GM18951 (cell line): Measurements from ENCODE around the gene TCAP.

Experiments used
- POLR2A ChIP-seq: IDR thresholded peaks from 4 replicates; pipeline ENCODE4 v1.6.1; 2011; ENCODE audit warnings: mild to moderate bottlenecking; ENCODE audit not compliant: insufficient read length, insufficient read depth; ENCODE audit errors: extremely low read depth
- in situ Hi-C: fragments of 300-500 bp; cut with MboI; formaldehyde crosslinking; loops from one replicate; pipeline ENCODE4 v1.12.0; 2022; ENCODE audit warnings: low sequenced_read_pairs, mixed read lengths, inconsistent platforms; ENCODE audit not compliant: unreplicated experiment

TCAP gene

GRCh38 chr17:39664581-39665561 lies at the start of gene TCAP:
Gene TCAP, plus strand, starts transcription at chr17:39665349. Its CDS starts 11 bp downstream, at chr17:39665360.
- TF ChIP-seq POLR2A, result no peak
- in situ Hi-C loops, result no loop called here

DNA sequence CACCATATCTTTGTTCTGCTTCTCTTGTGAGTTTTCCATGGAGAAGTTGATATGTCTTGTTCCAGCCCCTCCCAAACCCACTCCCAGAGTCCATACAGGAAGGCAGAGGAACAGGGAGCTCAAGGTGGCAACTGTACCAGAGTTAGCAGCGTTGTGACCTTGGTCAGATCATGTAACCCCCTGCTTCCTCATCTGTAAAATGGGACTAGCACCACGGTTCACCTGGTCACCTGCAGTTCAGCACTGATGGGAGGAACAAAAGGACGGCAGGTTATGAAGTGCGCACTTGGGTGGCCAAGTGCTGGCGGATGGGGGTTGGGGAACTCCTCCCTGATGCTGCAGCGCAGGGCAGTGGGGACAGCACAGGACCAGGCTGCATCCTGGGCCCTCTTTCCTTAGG lies 49.7 kb upstream of the TCAP start:
- TF ChIP-seq POLR2A, result no peak

DNA sequence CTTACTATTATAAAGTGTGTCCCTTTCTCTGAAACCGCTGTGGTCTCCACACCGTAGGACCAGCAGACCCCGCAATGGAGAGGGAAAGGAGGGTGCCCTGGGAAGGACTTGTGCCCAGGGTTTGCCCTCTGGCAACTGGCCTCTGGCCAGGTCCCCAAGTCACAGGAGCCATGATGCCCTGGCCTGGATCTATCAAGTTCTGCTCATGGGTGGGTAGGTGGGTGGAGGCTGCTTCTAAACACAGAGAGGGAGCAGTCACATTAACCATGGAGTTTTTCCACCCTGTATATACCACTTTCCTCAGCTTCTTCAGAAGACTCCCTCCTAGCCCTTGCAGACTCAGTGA lies 48.1 kb upstream of the TCAP start:
- in situ Hi-C loops, result no loop called here
- TF ChIP-seq POLR2A, result no peak

More for the DNA sequence above, 49.7 kb upstream of the TCAP start:
- in situ Hi-C loops, result no loop called here

GRCh38 chr17:39617446-39618245 lies 47.5 kb upstream of the TCAP start:
- peak; percentile 37 for TF ChIP-seq POLR2A
- in situ Hi-C loops, result no loop called here

DNA sequence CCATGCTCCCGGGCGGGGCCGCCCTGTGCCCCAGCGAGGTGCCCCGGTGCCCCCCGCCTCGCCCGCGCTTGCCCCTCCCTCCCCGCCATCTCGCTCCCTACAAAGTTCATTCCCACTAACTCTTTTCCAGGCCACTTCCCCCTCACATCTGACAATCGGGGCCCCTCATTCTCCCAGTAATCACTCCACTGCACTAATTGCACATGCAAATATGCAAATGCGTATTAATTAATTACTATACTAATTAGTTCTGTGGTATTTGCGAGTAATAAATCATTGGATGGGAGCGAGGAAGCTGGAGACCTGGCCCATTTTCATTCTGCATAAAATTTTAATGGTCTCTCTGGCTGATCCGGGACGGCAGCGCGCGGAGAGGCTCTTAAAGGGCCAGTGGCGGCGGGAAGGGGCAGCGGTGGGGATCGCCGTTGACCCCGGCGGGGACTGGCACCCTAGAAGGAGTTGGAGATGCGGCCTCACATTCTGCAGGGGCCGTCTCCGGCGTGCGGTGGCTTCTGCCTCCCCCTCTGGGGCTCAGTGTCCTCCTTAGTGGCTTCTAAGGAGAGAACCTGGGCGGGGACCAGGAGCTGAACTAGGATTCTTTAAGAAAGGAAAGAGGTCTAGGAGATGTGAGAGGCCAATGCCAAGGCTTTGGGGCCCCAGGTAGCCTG lies 46.8 kb upstream of the TCAP start:
- in situ Hi-C loops, result no loop called here
- no peak for TF ChIP-seq POLR2A

GRCh38 chr17:39618956-39619785 lies 46.0 kb upstream of the TCAP start:
- in situ Hi-C loops, result no loop called here
- no peak for TF ChIP-seq POLR2A

DNA sequence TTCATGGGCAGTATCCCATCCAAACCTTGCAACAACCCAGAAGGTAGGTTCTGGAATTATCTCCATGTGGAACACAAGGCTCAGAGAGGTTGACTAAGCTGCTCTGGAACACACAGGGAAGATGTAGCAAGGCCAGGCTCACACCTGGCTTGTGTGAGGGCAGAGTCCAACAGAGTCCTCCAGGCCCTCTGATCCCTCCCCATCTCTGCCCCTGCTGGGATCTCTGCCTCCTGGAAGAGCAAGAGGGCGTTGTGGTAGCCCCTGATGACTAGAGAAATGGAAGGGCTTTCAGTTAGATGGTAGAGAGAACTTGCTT lies 45.4 kb upstream of the TCAP start:
- no peak for TF ChIP-seq POLR2A
- in situ Hi-C loops, result no loop called here

GRCh38 chr17:39621523-39622379 lies 43.4 kb upstream of the TCAP start:
- in situ Hi-C loops, result no loop called here
- TF ChIP-seq POLR2A, result no peak

DNA sequence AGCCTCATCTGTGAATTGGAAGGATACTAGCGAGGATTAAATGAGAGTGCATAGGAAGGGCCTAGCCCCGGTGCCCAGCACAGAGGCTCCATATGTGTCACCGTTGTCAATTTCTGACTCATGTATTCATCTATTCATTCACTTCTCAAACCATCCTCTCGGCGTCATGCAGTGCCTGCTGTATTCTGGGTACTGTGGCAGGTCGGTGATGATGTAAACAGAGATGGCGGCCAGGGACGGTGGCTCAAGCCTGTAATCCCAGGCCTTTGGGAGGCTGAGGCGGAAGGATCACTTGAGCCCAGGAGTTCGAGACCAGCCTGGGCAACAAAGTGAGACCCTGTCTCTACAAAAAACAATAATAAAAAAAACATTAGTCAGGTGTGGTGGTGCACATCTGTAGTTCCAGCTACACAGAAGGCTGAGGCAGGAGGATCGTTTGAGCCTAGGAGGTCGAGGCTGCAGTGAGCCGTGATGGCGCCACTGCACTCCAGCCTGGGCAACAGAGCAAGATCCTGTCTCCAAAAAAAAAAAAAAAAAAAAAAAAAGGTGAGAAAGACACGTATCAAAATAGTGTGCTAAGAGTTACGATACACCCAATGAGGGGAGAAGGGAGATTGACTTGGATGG lies 42.7 kb upstream of the TCAP start:
- TF ChIP-seq POLR2A, result no peak
- in situ Hi-C loops, result no loop called here

DNA sequence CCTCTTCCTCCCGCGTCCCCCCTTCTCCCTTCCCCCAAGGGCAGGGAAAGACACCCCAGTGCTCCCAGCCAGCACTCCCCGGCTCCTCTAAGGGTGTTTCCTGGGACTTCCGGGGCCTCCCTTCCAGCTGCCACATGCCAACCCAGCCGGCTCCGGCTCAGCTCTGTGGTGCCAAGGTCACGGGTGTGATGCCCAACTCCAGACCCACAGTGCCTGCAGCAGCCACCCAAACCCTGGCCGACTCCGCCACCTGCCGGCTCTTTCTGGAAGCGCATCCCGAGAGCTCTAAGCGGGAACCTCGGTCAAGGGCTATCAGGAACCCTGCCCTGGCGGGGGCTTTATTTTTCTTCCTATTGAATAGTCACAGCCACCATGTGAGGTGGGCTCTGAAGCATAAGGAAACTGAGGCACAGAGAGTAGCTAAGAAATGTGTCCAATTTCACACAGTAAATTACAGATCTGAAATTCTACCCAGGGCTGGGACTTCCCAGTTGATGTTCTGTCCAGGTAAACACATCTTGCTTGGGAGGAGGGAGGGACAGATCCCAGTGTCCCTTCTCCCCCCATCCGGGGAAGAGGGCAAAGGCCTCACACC lies 41.7 kb upstream of the TCAP start:
- TF ChIP-seq POLR2A, result no peak
- in situ Hi-C loops, result no loop called here

DNA sequence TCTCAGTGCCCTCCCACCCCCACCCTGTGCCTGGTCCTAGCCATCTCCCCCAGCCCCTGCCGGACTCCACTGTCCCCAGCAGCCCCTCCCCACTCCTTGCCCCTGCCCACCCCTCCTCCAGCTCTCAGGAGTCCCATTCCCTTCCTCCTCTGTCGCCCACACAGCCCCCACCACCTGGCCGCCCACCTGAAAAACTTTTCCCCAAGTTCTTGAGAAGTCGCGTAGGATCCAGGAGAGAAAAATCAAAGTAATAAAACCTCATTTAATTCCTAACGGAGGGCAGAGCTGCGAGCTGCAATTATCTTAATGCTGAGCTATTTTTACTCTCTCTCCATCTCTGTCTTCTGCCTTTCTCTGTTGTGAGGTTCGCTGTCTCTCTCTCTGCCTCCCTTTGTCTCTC lies 40.8 kb upstream of the TCAP start:
- in situ Hi-C loops, result no loop called here

More for the DNA sequence above, 40.8 kb upstream of the TCAP start:
- TF ChIP-seq POLR2A, result no peak
